H1 (cell line): Measurements from ENCODE around the gene ZNF513. TPM values are rescaled to one million over a fixed set of nuclear protein-coding genes. Genes with fewer than 3 reads are reported as not detected.

ENCODE experiments used
- CTCF ChIA-PET: fragments of 300-600 bp; sonication (Branson Sonifier 250); formaldehyde crosslinking; loops from one replicate; lab custom pipeline; 2021; ENCODE audit not compliant: partially characterized antibody; lab: Charles Lee
- POLR2A ChIA-PET: fragments of 300-600 bp; sonication (Branson Sonifier 250); formaldehyde crosslinking; loops from one replicate; lab custom pipeline; 2021; ENCODE audit warnings: inconsistent platforms; ENCODE audit not compliant: partially characterized antibody; lab: Charles Lee
- DNase-seq, 2 experiments: peaks; one replicate each; pipeline versions ENCODE4 v3.0.0 to v3.0.0-alpha.2; 2010 to 2022; ENCODE audit warnings: low spot score in 2 of 2, low read depth in 1 of 2, mixed read lengths in 1 of 2
- FAIRE-seq: peaks from 2 replicates; lab custom pipeline; 2011; peaks lifted over from hg19 to GRCh38; lab: Jason Lieb, UNC
- H2AFZ ChIP-seq: 2 replicates; pipeline ENCODE4 v1.8.1; 2012; ENCODE audit warnings: low read length, inconsistent platforms
- H2AK5ac ChIP-seq: 2 replicates; pipeline ENCODE4 v1.6.1; 2013; ENCODE audit warnings: low read depth, low read length
- H2BK120ac ChIP-seq: replicated peaks from 2 replicates; pipeline ENCODE3; 2013; ENCODE audit warnings: low read depth, low read length, inconsistent platforms
- H2BK12ac ChIP-seq: 2 replicates; pipeline ENCODE4 v1.6.1; 2013; ENCODE audit warnings: low read depth, low read length
- H2BK15ac ChIP-seq: 2 replicates; pipeline ENCODE4 v1.6.1; 2013; ENCODE audit warnings: low read length
- H2BK20ac ChIP-seq: 2 replicates; pipeline ENCODE4 v1.6.1; 2013; ENCODE audit warnings: low read length
- H2BK5ac ChIP-seq: 2 replicates; pipeline ENCODE4 v1.6.1; 2013; ENCODE audit warnings: low read depth, low read length
- H3K14ac ChIP-seq: 2 replicates; pipeline ENCODE4 v1.6.1; 2013; ENCODE audit warnings: inconsistent platforms; ENCODE audit not compliant: insufficient read length
- H3K18ac ChIP-seq: 2 replicates; pipeline ENCODE4 v1.6.1; 2013; ENCODE audit warnings: low read length; ENCODE audit errors: extremely low read depth
- H3K23ac ChIP-seq: 2 replicates; pipeline ENCODE4 v1.6.1; 2013; ENCODE audit warnings: inconsistent platforms; ENCODE audit not compliant: insufficient read length
- H3K23me2 ChIP-seq: 2 replicates; pipeline ENCODE4 v1.6.1; 2013; ENCODE audit warnings: low read depth, low read length
- H3K27ac ChIP-seq: 2 replicates; pipeline ENCODE4 v1.6.1; 2011; ENCODE audit warnings: low read depth, low read length, inconsistent platforms
- H3K27me3 ChIP-seq, 4 experiments: replicated peaks in 1 of 4; 1 replicate in 1 of 4; 2 replicates in 3 of 4; pipeline versions ENCODE4 v1.6.1 to v1.8.1; 2011 to 2013; ENCODE audit warnings: low read length in 3 of 4, mild to moderate bottlenecking in 3 of 4, inconsistent platforms in 2 of 4, mixed read lengths in 2 of 4, moderate library complexity in 1 of 4; ENCODE audit not compliant: control insufficient read depth in 3 of 4, insufficient read depth in 3 of 4; ENCODE audit errors: extremely low read depth in 1 of 4
- H3K36me3 ChIP-seq, 4 experiments: 2 replicates each; pipeline versions ENCODE4 v1.6.1 to v1.8.1; 2011 to 2013; ENCODE audit warnings: mild to moderate bottlenecking in 4 of 4, low read length in 3 of 4, moderate library complexity in 2 of 4, control low read depth in 1 of 4, inconsistent platforms in 1 of 4; ENCODE audit not compliant: insufficient read depth in 4 of 4, control insufficient read depth in 2 of 4
- H3K4ac ChIP-seq: replicated peaks from 2 replicates; pipeline ENCODE3; 2013; ENCODE audit warnings: low read length, low read depth, mixed read lengths, inconsistent platforms; ENCODE audit not compliant: insufficient read length
- H3K4me1 ChIP-seq, 4 experiments: replicated peaks in 1 of 4; 1 replicate in 1 of 4; 2 replicates in 3 of 4; pipeline versions ENCODE4 v1.6.1 to v1.8.1; 2011 to 2013; ENCODE audit warnings: low read length in 3 of 4, inconsistent platforms in 2 of 4, mixed read lengths in 1 of 4; ENCODE audit not compliant: insufficient read depth in 4 of 4, control insufficient read depth in 3 of 4
- H3K4me2 ChIP-seq, 2 experiments: 2 replicates each; pipeline versions ENCODE4 v1.6.1 to v1.8.1; 2011 to 2013; ENCODE audit warnings: low read depth in 2 of 2, low read length in 2 of 2, control low read depth in 1 of 2, inconsistent platforms in 1 of 2, mild to moderate bottlenecking in 1 of 2; ENCODE audit not compliant: insufficient read depth in 1 of 2
- H3K4me3 ChIP-seq, 4 experiments: fragments of 200-600, 300-600 bp in 1 of 4; sonication (generic), shearing (Covaris generic), sonication (Bioruptor Twin) in 1 of 4; 2 replicates each; pipeline versions ENCODE4 v1.5.1 to v1.8.1; 2011 to 2016; ENCODE audit warnings: low read length in 4 of 4, low read depth in 3 of 4, control low read depth in 2 of 4, inconsistent platforms in 2 of 4, mild to moderate bottlenecking in 2 of 4, mixed read lengths in 1 of 4, moderate library complexity in 1 of 4; ENCODE audit not compliant: insufficient read depth in 2 of 4; ENCODE audit errors: extremely low read depth in 1 of 4
- H3K56ac ChIP-seq: replicated peaks from 2 replicates; pipeline ENCODE3; 2013; ENCODE audit warnings: low read depth, mild to moderate bottlenecking, mixed read lengths, low read length, inconsistent platforms; ENCODE audit not compliant: insufficient read length
- H3K79me1 ChIP-seq: 2 replicates; pipeline ENCODE4 v1.6.1; 2013; ENCODE audit warnings: low read depth, low read length, control low read depth
- H3K79me2 ChIP-seq, 2 experiments: 2 replicates each; pipeline versions ENCODE4 v1.6.1 to v1.8.1; 2012 to 2013; ENCODE audit warnings: low read length in 2 of 2, mild to moderate bottlenecking in 2 of 2, inconsistent platforms in 1 of 2; ENCODE audit not compliant: insufficient read depth in 2 of 2, control insufficient read depth in 1 of 2
- H3K9ac ChIP-seq, 4 experiments: replicated peaks in 1 of 4; 1 replicate in 1 of 4; 2 replicates in 3 of 4; pipeline versions ENCODE4 v1.6.1 to v1.8.1; 2011 to 2013; ENCODE audit warnings: low read depth in 3 of 4, low read length in 3 of 4, control low read depth in 2 of 4, mild to moderate bottlenecking in 2 of 4, moderate library complexity in 2 of 4, inconsistent platforms in 1 of 4; ENCODE audit errors: extremely low read depth in 1 of 4
- H3K9me3 ChIP-seq, 2 experiments: 2 replicates each; pipeline versions ENCODE4 v1.6.1 to v1.8.1; 2012 to 2013; ENCODE audit warnings: mild to moderate bottlenecking in 2 of 2, moderate library complexity in 2 of 2, control low read depth in 1 of 2, inconsistent platforms in 1 of 2, low read depth in 1 of 2, low read length in 1 of 2, mixed read lengths in 1 of 2; ENCODE audit not compliant: insufficient read depth in 2 of 2
- H4K20me1 ChIP-seq, 2 experiments: replicated peaks in 1 of 2; 2 replicates each; pipeline versions ENCODE3 to v1.8.1; 2011 to 2013; ENCODE audit warnings: inconsistent platforms in 2 of 2, low read length in 2 of 2, mild to moderate bottlenecking in 1 of 2; ENCODE audit not compliant: insufficient read depth in 2 of 2, control insufficient read depth in 1 of 2
- H4K5ac ChIP-seq: 2 replicates; pipeline ENCODE4 v1.6.1; 2013; ENCODE audit warnings: low read length, low read depth, mixed read lengths, inconsistent platforms; ENCODE audit not compliant: insufficient read length
- H4K8ac ChIP-seq: 2 replicates; pipeline ENCODE4 v1.8.0; 2013; ENCODE audit warnings: mild to moderate bottlenecking, moderate library complexity, low read length, inconsistent platforms; ENCODE audit not compliant: insufficient read depth; ENCODE audit errors: extremely low read depth
- H4K91ac ChIP-seq: replicated peaks from 2 replicates; pipeline ENCODE3; 2013; ENCODE audit warnings: low read length, mixed read lengths, inconsistent platforms; ENCODE audit not compliant: insufficient read length
- CTCF ChIP-seq, 3 experiments: IDR thresholded peaks; 1 replicate in 2 of 3; 2 replicates in 1 of 3; pipeline versions ENCODE4 v1.5.1 to v1.6.1; 2011; ENCODE audit warnings: low read length in 3 of 3, mild to moderate bottlenecking in 3 of 3, inconsistent platforms in 2 of 3, low read depth in 1 of 3, moderate library complexity in 1 of 3; ENCODE audit not compliant: insufficient read depth in 1 of 3; ENCODE audit errors: control extremely low read depth in 1 of 3
- GTF2F1 ChIP-seq: IDR thresholded peaks from 2 replicates; pipeline ENCODE4 v1.6.1; 2012; ENCODE audit warnings: low read depth, low read length, improper control_type of control experiment, borderline replicate concordance
- POLR2AphosphoS5 ChIP-seq: IDR thresholded peaks from 2 replicates; pipeline ENCODE4 v1.6.1; 2011; ENCODE audit warnings: low read depth, low read length
- RAD21 ChIP-seq, 2 experiments: IDR thresholded peaks in 1 of 2; conservative IDR thresholded peaks in 1 of 2; 2 replicates each; pipeline ENCODE4 v1.6.1; 2011; ENCODE audit warnings: low read depth in 2 of 2, low read length in 2 of 2, improper control_type of control experiment in 1 of 2, inconsistent platforms in 1 of 2, mild to moderate bottlenecking in 1 of 2, moderate library complexity in 1 of 2
- WGBS, 2 experiments: shearing (Covaris generic) in 1 of 2; methylation state at CpG; one replicate each; pipeline versions ENCODE4 v1.1.6 to v1.1.7; 2013 to 2015; ENCODE audit warnings: low lambda C conversion rate in 2 of 2, mixed read lengths in 2 of 2, inconsistent platforms in 1 of 2, low coverage in 1 of 2, missing lambda C conversion rate in 1 of 2; ENCODE audit not compliant: insufficient replicate concordance in 2 of 2, insufficient coverage in 1 of 2, insufficient read length in 1 of 2; ENCODE audit errors: extremely low coverage in 1 of 2, missing lambda C conversion rate in 1 of 2; 5-methylcytosine and 5-hydroxymethylcytosine counted together
- polyA plus RNA-seq, 7 experiments: library from polyadenylated mRNA; depleted of rRNA in 3 of 7; stranded (reverse) in 5 of 7; unstranded in 2 of 7; fragments of >200 nt in 5 of 7; fragments of 200-250 nt in 2 of 7; gene quantifications; 1 replicate in 5 of 7; 2 replicates in 1 of 7; 4 replicates in 1 of 7; pipeline versions ENCODE4 v1.2.1 to v1.2.3, GENCODE V29; 2011 to 2013; ENCODE audit warnings: missing spikeins in 2 of 7, mixed read lengths in 2 of 7
- total RNA-seq: library from RNA; stranded (reverse); fragmentation: NEBNext Ultra II Directional; extraction: Animal tissue kit (Norgen Biotek cat#: 25700); gene quantifications from 2 replicates; pipeline ENCODE4 v1.2.1, GENCODE V29; 2021

Gene ZNF513
- total and polyA plus RNA-seq, 2 of the 8 experiments (the other 6 are each of a cell fraction or from before 2014, with no cell fraction given): 17.3 to 29.5 TPM

- Histone ChIP-seq H2BK5ac (peak overlapping the region; percentile 5; the same call in 1 of the 2 replicates), H2BK120ac (no peak overlapping the region), H3K18ac (no peak overlapping the region), H2AFZ (no peak overlapping the region), H4K5ac (no peak overlapping the region), H3K27ac (no peak overlapping the region), H4K8ac (peak overlapping the region; percentile 75), H3K56ac (no peak overlapping the region), H3K79me1 (peaks cover 6% of the 10 kb centered on the region; the same call in 1 of the 2 replicates), H3K79me2 (peaks cover 0 to 12% of the 10 kb centered on the region in 2 experiments; a peak in 2 of 4 replicates), H2BK15ac (no peak overlapping the region), H2AK5ac (no peak overlapping the region), H3K9me3 (no peaks in the 10 kb centered on the region), H4K20me1 (peaks cover 4 to 13% of the 10 kb centered on the region in 2 experiments), H3K23ac (no peak overlapping the region), H3K14ac (no peak overlapping the region), H4K91ac (no peak overlapping the region), H3K9ac (no peak overlapping the region), H2BK20ac (no peak overlapping the region), H3K4me2 (peak overlapping the region in 1 of 2 experiments; percentile 2; a peak in 2 of 4 replicates), H3K36me3 (peaks cover 39 to 65% (median 55%) of the 10 kb centered on the region in 4 experiments), H3K4me1 (peaks cover 0 to 8% (median 2%) of the 10 kb centered on the region in 4 experiments; a peak in 5 of 7 replicates), H3K4ac (no peak overlapping the region), H3K27me3 (no peaks in the 10 kb centered on the region), H3K23me2 (peaks cover 7% of the 10 kb centered on the region), H3K4me3 (no peak overlapping the region), H2BK12ac (no peak overlapping the region)
- 93% methylated on average over 29 of the region's 29 CpGs; no CpG with 5 or more reads in 1 of the 2 experiments for WGBS, 2 experiments
- ChIA-PET CTCF (interaction anchor here (1.3 to 2.0 kb wide), 3 partner anchors 12 to 66 kb away, joined by 3 to 4 read pairs (median 3); no protein-coding TSS in a partner anchor), POLR2A (interaction anchor here (0.9 to 9.5 kb wide), 10 partner anchors 6 to 65 kb away, joined by 3 to 114 read pairs (median 15); partner anchors contain the start of genes EIF2B4, GTF3C2, MPV17 and PPM1G)
- FAIRE-seq (no peak), DNase-seq (peak in 1 of 2 experiments; percentile 52)
- TF ChIP-seq GTF2F1 (no peak), RAD21 (IDR thresholded peaks at IDR 0.05 in 1 of 2, conservative IDR thresholded peaks at IDR 0.05 in 1 of 2; ENCODE audit: low read depth in 2 of 2, low read length in 2 of 2) (peak in 1 of 2 experiments; percentile 20; a peak in 2 of 4 replicates), POLR2AphosphoS5 (peak; percentile 62; the same call in 1 of the 2 replicates), CTCF (IDR thresholded peaks at IDR 0.05; ENCODE audit: control extremely low read depth in 1 of 3, insufficient read depth in 1 of 3, low read depth in 1 of 3, low read length in 3 of 3) (peak in 1 of 3 experiments; percentile 42; a peak in 1 of 4 replicates)
Observed at GRCh38 chr2:27378096-27378808, 2.3 kb downstream of the ZNF513 start.
